ENCODE data around the gene HTRA1. TPM values are rescaled to one million over a fixed set of nuclear protein-coding genes. Genes with fewer than 3 reads are reported as not detected.

The HTRA1 gene
- total RNA-seq, 1 experiment from 2014 or later, result 63.4 TPM

- DNase-seq (ENCODE audit: low spot score), result no peak
These were observed 92.0 kb downstream of the HTRA1 start for GRCh38 chr10:122553341-122553740.

- no peak for DNase-seq (ENCODE audit: low spot score)
These were observed 93.0 kb downstream of the HTRA1 start for GRCh38 chr10:122554131-122555036.

DNA sequence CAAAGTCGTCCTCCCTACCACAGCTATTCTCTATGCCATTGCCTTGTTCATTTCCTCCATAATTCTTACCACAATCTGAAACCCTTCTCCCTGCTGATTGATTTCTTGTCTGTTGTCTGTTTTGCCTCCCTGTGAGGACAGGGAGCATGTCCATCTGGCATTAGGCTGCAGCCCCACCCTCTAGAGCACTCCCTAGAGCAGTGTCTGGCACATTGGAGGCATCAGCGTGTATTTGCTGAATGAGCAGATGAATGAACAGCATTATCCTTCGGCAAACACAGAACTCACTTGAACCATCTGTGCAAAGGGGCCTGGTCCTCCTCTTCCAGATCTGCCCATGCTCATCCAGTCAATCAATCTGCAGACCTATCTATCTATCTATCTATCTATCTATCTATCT, 94.1 kb downstream of the HTRA1 start:
- DNase-seq (ENCODE audit: low spot score), result no peak

GRCh38 chr10:122557516-122557915, 96.2 kb downstream of the HTRA1 start:
- DNase-seq (ENCODE audit: low spot score), result no peak

DNA sequence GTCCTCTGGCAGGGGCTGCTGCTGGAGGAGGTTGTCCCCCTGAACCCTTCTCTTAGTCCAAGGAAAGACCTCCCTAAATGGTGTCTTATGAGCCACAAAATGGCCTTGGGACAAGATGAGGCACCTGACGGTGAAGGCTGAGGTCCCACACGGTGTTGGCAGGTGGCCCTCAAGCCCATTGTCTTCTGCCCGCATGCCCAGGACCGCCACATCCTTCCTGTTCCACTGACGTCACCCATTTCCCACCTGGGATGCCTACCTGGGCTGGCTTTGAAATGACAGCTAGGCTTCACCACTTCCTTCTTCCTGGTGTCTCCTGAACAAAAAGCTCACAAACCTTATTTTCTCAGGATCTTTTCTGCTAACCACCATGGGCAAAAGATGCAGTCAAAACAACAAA, 97.1 kb downstream of the HTRA1 start:
- DNase-seq (ENCODE audit: low spot score), result no peak

- DNase-seq (ENCODE audit: low spot score), result no peak
These were observed 97.9 kb downstream of the HTRA1 start for GRCh38 chr10:122559228-122559627.

GRCh38 chr10:122560279-122560804, 99.0 kb downstream of the HTRA1 start, which contains the start of gene DMBT1:
TSS of gene DMBT1 (plus strand) at chr10:122560754. CDS start at chr10:122560771, 17 bp downstream.
- no peak for DNase-seq (ENCODE audit: low spot score)

DNA sequence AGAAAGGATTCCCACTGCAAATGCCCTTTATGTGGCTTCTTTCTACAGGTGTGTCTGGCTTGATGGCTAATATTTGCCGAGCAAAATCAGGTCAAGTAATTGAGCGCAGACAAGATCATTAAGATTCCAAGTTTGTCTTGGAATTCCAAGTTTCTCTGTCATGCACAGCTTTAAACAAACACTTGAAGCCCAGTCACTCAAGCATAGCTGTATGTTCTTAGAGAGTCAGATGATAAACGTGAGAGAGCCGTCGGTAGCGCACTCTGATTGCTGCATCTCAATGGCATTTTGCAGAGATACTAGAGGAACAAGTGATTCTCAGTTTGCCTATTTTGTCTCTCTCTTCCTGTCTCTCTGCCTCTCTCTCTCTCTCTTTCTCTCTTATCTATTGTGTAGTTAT, 99.9 kb downstream of the HTRA1 start:
- DNase-seq (ENCODE audit: low spot score), result no peak

DNA sequence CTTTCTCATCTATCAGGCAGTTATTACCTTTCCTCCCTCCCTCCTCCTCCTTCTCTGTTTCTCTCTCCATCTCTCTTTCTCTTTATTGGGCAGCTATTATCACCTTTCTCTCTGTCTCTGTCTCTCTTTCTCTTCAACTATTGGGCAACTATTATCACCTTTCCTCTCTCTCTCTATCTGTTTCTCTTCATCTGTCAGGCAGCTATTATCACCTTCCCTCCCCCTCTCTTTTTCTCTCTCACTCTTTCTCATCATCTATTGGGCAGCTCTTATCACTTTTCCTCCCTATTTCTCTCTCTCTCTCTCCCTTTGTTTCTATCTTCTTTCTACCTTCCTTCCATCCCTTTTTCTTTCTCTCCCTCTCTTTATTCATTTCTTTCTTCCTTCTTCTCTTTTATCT, 100.4 kb downstream of the HTRA1 start:
- DNase-seq (ENCODE audit: low spot score), result no peak

Other genes with a start within 250 kb of the HTRA1 start
- gene BTBD16, start 190.3 kb upstream of the HTRA1 start, total RNA-seq (2014; rRNA removed; shearing (Covaris generic)), result not detected in 2 replicates
- 8.1 and 15.8 TPM in 2 replicates for gene PLEKHA1, start 86.8 kb upstream of the HTRA1 start, total RNA-seq (2014; rRNA removed; shearing (Covaris generic))
- not detected in 2 replicates for gene ARMS2, start 6.9 kb upstream of the HTRA1 start, total RNA-seq (2014; rRNA removed; shearing (Covaris generic))
- 0.10 TPM in 1 of 2 replicates, not detected in the other for gene DMBT1, start 99.2 kb downstream of the HTRA1 start, total RNA-seq (2014; rRNA removed; shearing (Covaris generic))
- not detected in 2 replicates for gene C10orf120, start 238.3 kb downstream of the HTRA1 start, total RNA-seq (2014; rRNA removed; shearing (Covaris generic))